HL-60 (cell line): Measurements from ENCODE around the gene EML5.

Source experiments
- DNase-seq, 2 experiments: peaks; one replicate each; pipeline ENCODE4 v3.0.0-alpha.2; 2010 to 2020; ENCODE audit warnings: low read depth in 1 of 2, low spot score in 1 of 2
- H3K27ac ChIP-seq: fragments of 250-450 bp; sonication (Bioruptor Pico); replicated peaks from 2 replicates; pipeline ENCODE4 v1.5.1; 2020; ENCODE audit warnings: mild to moderate bottlenecking, moderate library complexity
- H3K27me3 ChIP-seq: fragments of 250-450 bp; sonication (Bioruptor Pico); 2 replicates; pipeline ENCODE4 v1.5.1; 2021; ENCODE audit warnings: mild to moderate bottlenecking, moderate library complexity; ENCODE audit not compliant: insufficient read depth, poor library complexity, severe bottlenecking
- H3K4me3 ChIP-seq: replicated peaks from 2 replicates; pipeline ENCODE4 v1.5.1; 2011; ENCODE audit warnings: mild to moderate bottlenecking, control low read depth, low read length; ENCODE audit not compliant: insufficient read depth
- CTCF ChIP-seq: IDR thresholded peaks from one replicate; pipeline ENCODE4 v1.5.1; 2011; ENCODE audit warnings: low read length, control low read depth, inconsistent platforms; ENCODE audit not compliant: insufficient read depth
- GABPA ChIP-seq: IDR thresholded peaks from 2 replicates; pipeline ENCODE4 v1.6.1; 2012; ENCODE audit warnings: low read depth
- POLR2AphosphoS5 ChIP-seq: IDR thresholded peaks from 2 replicates; pipeline ENCODE4 v1.6.1; 2012; ENCODE audit warnings: low read depth
- REST ChIP-seq: IDR thresholded peaks from 2 replicates; pipeline ENCODE4 v1.6.1; 2012; ENCODE audit warnings: low read depth; ENCODE audit not compliant: insufficient replicate concordance
- SPI1 ChIP-seq: IDR thresholded peaks from 2 replicates; pipeline ENCODE4 v1.6.1; 2012; ENCODE audit warnings: low read depth, mild to moderate bottlenecking, borderline replicate concordance

EML5 gene

GRCh38 chr14:88838015-88838414 lies 45.3 kb upstream of the EML5 start:
- H3K4me3 ChIP-seq = no peak overlapping the region
- TF ChIP-seq GABPA (no peak), POLR2AphosphoS5 (no peak), SPI1 (no peak), REST (no peak), CTCF (no peak)
- H3K27ac ChIP-seq = no peak overlapping the region
- no peaks in the 10 kb centered on the region for H3K27me3 ChIP-seq
- no peak for DNase-seq

- no peak overlapping the region for H3K4me3 ChIP-seq
- TF ChIP-seq POLR2AphosphoS5 (no peak), REST (no peak), GABPA (no peak), CTCF (no peak), SPI1 (no peak)
- no peak overlapping the region for H3K27ac ChIP-seq
- no peaks in the 10 kb centered on the region for H3K27me3 ChIP-seq
- DNase-seq = no peak
Measured at GRCh38 chr14:88837495-88837894, 44.7 kb upstream of the EML5 start.

GRCh38 chr14:88835661-88836060 lies 42.9 kb upstream of the EML5 start:
- Histone ChIP-seq H3K4me3 (no peak overlapping the region), H3K27me3 (no peaks in the 10 kb centered on the region), H3K27ac (no peak overlapping the region)
- DNase-seq = no peak
- TF ChIP-seq GABPA (no peak), SPI1 (no peak), POLR2AphosphoS5 (no peak), CTCF (no peak), REST (no peak)
